ENCODE measurements around the gene STARD9.

The STARD9 gene

GRCh38 chr15:42724276-42724675, 148.9 kb downstream of the STARD9 start:
- no peak for DNase-seq (ENCODE audit: low read depth)
- TF ChIP-seq POLR2A (IDR thresholded peaks at IDR 0.05; ENCODE audit: extremely low read depth, insufficient read length) (no peak), MAX (IDR thresholded peaks at IDR 0.05; ENCODE audit: low read depth, low read length) (no peak), MYC (IDR thresholded peaks at IDR 0.05; ENCODE audit: low read depth, low read length) (no peak), CTCF (IDR thresholded peaks at IDR 0.05; ENCODE audit: low read depth, low read length) (no peak)
- H3K4me3 ChIP-seq (ENCODE audit: low read depth, low read length): no peak overlapping the region

GRCh38 chr15:42725331-42725903, 150.0 kb downstream of the STARD9 start:
- TF ChIP-seq MAX (IDR thresholded peaks at IDR 0.05; ENCODE audit: low read depth, low read length) (no peak), POLR2A (IDR thresholded peaks at IDR 0.05; ENCODE audit: extremely low read depth, insufficient read length) (no peak), CTCF (IDR thresholded peaks at IDR 0.05; ENCODE audit: low read depth, low read length) (no peak), MYC (IDR thresholded peaks at IDR 0.05; ENCODE audit: low read depth, low read length) (no peak)
- H3K4me3 ChIP-seq (ENCODE audit: low read depth, low read length): no peak overlapping the region
- no peak for DNase-seq (ENCODE audit: low read depth)

GRCh38 chr15:42726114-42726513, 150.7 kb downstream of the STARD9 start:
- no peak overlapping the region for H3K4me3 ChIP-seq (ENCODE audit: low read depth, low read length)
- DNase-seq (ENCODE audit: low read depth): no peak
- no peak for TF ChIP-seq CTCF (IDR thresholded peaks at IDR 0.05; ENCODE audit: low read depth, low read length)
- TF ChIP-seq POLR2A (IDR thresholded peaks at IDR 0.05; ENCODE audit: extremely low read depth, insufficient read length): no peak
- TF ChIP-seq MYC (IDR thresholded peaks at IDR 0.05; ENCODE audit: low read depth, low read length): no peak
- no peak for TF ChIP-seq MAX (IDR thresholded peaks at IDR 0.05; ENCODE audit: low read depth, low read length)

GRCh38 chr15:42727750-42728381, 152.5 kb downstream of the STARD9 start:
- no peak overlapping the region for H3K4me3 ChIP-seq (ENCODE audit: low read depth, low read length)
- DNase-seq (ENCODE audit: low read depth): no peak
- TF ChIP-seq CTCF (IDR thresholded peaks at IDR 0.05; ENCODE audit: low read depth, low read length): no peak
- no peak for TF ChIP-seq POLR2A (IDR thresholded peaks at IDR 0.05; ENCODE audit: extremely low read depth, insufficient read length)
- no peak for TF ChIP-seq MAX (IDR thresholded peaks at IDR 0.05; ENCODE audit: low read depth, low read length)
- no peak for TF ChIP-seq MYC (IDR thresholded peaks at IDR 0.05; ENCODE audit: low read depth, low read length)

- TF ChIP-seq CTCF (IDR thresholded peaks at IDR 0.05; ENCODE audit: low read depth, low read length) (no peak), MYC (IDR thresholded peaks at IDR 0.05; ENCODE audit: low read depth, low read length) (no peak), POLR2A (IDR thresholded peaks at IDR 0.05; ENCODE audit: extremely low read depth, insufficient read length) (no peak), MAX (IDR thresholded peaks at IDR 0.05; ENCODE audit: low read depth, low read length) (no peak)
- DNase-seq (ENCODE audit: low read depth): no peak
- H3K4me3 ChIP-seq (ENCODE audit: low read depth, low read length): no peak overlapping the region
Observed at GRCh38 chr15:42728560-42728959, 153.2 kb downstream of the STARD9 start.
